Fibroblast of skin of left quadriceps (primary cell): ENCODE measurements around the gene PDE7B.
A peak's percentile ranks its signal among the peaks of the same experiment; 100 is the strongest.

Experiments used
- DNase-seq, 2 experiments: peaks; one replicate each; pipeline ENCODE4 v3.0.0-alpha.2; 2013; ENCODE audit warnings: low read depth in 2 of 2

PDE7B gene

DNA sequence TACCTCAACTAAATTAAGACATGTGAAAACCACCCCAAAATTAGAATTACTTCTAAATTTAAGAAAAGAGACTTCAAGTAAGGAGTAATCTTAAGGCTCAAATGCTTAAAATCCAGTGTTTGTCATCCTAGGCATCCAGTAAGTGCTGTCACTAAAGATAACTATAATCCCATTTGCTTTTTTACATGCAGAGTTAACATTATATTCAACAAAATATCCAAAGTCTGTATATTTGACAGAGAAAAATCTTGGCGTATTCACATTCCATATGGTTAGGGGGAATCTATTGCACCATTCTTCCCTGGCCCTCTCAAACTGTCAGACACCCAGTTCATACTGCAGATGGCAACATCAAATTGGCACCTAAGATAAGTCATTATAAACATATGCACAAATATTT is 381.2 kb downstream of the PDE7B start:
- no peak for DNase-seq

DNA sequence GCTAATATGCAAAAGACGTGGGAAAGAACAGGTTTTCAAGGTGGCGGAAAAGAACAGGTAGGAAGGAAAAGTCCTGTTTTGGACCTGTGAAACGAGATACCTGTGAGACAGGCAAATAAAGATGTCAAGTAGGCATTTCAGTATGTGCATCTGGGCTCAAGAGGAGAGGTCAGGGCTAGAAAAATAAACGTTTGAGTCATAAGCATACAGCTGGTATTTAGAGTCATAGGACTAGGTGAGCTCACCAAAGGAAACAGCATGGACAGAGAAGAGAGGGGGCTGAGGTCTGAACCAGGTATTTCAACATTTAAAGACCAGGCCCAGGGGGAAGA is 383.7 kb downstream of the PDE7B start:
- no peak for DNase-seq

DNA sequence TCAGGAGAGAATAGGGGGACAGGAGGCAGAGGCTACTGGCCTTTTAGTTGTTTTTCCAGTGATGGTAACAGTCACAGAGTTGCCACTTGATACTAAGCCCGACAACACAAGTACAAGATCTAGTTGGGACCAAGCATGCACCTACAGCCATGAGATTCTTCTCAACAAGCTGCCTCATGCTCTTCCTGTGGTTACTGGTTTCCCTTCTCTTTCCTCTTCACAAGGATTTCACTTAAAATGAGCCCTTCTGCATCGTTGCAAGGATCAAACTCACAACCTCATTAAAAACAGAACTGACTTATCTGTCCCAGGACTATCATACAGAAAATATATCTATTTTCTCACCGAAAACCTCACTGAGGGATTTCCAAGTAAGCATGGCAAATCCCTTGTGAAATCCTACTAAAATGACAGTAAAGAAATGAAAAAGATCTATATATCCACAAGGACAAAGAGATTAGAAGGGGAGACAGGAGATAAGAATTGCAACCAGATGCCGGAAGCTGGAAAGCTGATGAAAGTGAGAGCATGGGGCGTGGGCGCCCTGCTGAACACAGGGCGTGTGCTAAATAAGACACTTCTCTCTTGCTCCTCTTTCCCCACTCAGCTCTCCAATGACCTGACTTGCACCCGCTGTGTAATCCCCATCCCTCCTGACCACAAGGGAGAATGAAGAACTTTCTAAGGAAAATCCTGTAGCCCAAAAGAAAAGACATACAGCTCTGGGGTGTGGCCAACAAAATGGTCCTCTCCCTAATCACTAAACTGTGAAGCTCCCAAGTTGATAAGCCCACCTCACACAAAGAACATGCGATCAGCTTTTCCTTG is 385.2 kb downstream of the PDE7B start:
- no peak for DNase-seq

DNA sequence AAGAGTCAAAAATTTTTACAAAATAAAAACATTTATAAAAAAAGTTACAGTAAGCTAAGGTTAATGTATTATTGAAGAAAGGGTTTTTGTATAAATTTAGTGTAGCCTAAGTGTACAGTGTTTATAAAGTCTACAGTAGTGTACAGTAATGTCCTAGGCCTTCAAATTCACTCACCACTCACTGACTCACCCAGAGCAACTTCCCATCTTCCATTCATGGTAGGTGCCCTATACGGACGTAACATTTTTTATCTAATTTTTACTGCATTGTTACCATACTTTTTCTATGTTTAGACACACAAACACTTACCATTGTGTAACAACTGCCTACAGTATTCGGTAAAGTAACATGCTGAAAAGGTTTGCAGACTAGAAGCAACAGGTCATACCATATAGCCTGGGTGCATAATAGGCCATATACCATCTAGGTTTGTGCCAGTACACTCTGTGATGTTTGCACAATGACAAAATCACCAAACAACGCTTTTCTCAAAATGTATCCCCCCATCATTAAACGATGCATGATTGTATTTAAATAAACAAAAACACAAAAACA is 392.6 kb downstream of the PDE7B start:
- DNase-seq, result peak in 1 of 2 experiments; percentile 20
